Smooth muscle cell of the brain vasculature (primary cell): Measurements from ENCODE around the gene TOP3B.

ENCODE experiments used
- DNase-seq: peaks from one replicate; pipeline ENCODE4 v3.0.0-alpha.2; 2012; ENCODE audit warnings: low read depth, low spot score

Gene TOP3B

DNA sequence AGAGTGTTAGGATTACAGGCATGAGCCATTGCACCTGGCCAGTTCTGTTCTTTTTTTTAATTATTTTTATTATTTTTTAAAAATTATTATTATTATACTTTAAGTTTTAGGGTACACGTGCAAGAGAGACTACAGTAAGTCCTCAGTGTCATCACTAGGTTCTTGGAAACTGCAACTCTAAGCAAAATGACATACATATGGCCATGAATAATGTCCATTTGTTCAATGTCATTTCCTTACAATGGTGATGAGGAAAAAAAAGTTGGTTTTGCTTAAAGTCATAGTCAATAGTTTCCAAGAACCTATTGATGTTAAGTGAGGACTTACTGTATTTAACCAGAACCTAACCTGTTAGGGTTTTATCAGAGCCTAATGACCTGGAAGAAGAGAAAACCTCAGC, 29.4 kb upstream of the TOP3B start:
- DNase-seq = no peak

DNA sequence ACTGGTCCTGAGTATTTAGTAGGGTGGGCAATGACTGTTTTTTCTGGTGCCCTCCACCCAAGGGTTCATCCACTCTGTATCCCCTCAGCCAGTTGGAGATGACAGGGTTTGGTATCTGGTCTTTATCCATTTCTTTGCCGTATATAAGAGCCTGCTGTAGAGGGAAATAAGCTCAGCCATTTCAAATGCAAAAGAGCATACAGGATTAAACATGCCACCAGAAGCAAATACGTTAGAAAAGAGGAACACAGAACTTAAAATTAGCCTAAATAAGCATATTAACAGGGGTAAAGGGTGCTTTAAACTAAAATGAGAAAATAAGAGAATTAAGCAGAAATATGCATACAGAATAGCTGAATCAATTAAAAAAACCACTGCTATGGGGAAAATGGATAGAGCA, 27.8 kb upstream of the TOP3B start:
- DNase-seq = no peak

DNA sequence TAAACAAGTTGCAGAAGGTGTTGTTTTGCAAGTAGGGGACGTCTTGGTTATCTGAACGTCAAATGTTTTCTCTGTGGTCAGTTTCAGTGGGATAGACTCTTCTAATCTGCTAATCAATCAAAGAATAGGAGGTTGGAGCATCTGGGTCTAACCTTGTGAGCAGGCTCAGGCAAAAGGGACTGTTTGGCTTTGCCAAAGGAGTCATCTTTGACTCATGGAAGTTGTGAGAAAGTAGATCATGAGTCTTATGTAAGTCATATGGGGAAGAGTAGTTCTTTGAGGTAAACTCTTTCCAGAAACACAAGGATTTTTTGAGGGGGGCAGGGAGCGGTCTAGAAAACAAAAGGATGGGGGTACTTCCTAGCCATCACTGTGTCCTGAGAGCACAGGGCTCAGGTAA, 27.1 kb upstream of the TOP3B start:
- DNase-seq = no peak

DNA sequence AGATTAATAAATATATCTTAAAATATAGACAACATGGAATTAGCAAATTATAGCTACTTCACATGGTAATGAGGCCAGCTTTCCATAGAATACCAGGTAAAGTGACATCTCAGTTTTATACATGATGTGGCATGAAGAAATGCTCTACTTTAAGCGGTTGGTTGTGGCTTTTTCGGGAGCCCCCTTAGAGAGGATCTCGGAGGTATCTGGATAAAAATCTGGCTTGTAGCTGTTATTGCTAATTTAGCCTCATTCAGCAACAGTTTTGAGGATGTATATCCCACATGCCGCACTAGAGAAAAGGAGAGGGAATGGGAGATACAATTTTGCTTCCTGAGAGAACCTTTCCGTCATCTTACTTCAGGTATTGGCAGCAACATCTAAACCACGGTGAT, 24.0 kb upstream of the TOP3B start:
- no peak for DNase-seq

DNA sequence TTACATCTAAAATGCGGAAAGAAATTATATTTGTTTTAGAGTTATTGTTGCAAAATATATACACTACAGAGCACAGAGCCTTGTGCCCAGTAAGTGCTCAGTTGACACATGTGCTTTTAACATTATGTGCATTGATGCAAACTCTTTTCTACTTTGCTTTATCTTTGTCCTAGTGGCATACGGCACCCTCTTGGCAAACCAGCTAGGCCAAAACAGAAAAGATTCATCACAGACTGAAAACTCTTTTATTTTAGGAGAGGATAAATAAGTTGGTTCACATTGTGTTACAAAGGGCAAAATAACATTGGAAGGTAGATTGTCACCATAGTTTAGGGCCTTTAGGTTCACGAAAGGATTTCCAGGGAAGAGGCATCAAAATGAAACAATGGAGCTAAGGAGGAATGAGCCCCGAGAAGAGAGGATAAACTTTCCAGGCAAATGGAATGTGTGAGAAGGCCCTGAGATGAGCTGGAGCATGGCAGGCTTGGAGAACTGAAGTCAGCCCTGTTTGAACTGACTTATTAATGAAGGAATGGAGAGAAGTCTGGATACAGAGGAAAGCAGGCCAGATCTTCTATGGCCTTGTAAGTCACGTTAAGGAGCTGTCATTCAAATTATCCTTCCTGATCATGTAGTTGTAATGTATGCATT, 23.5 kb upstream of the TOP3B start:
- no peak for DNase-seq

DNA sequence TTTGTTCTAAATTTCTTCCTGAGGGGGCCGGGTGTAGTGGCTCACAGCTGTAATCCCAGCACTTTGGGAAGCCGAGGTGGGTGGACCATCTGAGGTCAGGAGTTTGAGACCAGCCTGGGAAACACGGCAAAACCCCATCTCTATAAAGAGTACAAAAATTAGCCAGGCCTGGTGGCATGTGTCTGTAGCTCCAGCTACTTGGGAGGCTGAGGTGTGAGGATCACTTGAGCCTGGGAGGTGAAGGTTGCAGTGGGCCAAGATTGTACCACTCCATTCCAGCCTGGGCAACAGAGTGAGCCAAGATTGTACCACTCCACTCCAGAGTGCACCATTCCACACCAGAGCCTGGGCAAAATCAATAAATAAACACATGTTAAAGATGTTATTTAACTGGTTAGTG, 20.6 kb upstream of the TOP3B start:
- DNase-seq = no peak

DNA sequence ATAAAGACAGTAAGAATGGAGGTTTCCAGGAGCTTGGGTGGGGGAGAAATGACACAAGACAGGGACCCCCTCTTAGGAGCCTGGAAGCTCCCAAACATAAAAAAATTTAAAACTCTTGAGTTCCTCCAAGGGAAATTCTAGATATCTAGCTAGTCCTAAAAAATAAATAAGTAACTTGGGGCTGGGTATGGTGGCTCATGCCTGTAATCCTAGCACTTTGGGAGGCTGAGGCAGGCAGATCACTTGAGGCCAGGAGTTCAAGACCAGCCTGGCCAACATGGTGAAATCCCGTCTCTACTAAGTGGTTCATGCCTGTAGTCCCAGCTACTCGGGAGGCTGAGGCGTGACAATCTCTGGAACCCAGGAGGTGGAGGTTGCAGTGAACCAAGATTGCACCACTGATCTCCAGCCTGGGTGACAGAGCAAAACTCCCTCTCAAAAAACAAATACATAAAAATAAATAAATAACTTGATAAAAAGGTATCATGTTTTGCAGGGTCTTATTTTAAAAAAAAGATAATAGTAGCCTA, 20.0 kb upstream of the TOP3B start:
- DNase-seq = no peak

DNA sequence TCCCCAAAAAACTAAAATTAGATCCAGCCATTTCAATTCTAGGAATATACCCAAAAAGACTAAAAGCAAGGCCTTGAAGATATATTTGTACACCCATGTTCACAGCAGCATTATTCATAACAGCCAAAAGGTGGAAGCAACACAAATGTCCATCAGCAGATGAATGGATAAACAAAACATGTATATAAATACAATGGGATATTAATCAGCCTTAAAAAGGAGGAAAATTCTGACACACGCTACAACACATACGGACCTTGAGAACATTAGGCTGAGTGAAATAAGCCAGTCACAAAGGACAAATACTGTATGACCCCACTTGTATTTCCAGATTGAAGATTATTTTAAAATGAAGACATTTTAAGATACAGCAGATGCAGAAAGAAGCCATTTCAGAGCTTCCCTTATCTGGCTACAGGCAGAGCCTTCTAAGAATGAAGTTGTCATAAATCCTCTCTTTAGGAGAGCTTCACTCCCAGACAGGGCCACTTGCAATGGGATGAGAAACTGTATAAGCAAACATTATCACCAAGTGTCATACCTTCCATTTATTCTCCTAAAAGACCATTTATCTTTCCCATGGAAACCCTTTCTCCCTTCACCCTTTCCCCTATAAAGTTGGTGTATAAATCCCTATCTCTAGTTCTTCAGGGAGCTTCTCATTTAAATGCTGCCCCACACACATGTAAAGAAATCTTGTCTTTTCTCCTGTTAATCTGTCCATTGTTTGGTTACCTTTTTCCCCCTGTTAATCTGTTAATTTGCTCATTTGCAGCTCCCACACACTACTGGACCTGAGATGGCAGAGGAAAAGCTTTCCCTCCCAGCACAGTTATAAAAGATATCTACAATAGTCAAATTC, 19.3 kb upstream of the TOP3B start:
- DNase-seq = no peak

DNA sequence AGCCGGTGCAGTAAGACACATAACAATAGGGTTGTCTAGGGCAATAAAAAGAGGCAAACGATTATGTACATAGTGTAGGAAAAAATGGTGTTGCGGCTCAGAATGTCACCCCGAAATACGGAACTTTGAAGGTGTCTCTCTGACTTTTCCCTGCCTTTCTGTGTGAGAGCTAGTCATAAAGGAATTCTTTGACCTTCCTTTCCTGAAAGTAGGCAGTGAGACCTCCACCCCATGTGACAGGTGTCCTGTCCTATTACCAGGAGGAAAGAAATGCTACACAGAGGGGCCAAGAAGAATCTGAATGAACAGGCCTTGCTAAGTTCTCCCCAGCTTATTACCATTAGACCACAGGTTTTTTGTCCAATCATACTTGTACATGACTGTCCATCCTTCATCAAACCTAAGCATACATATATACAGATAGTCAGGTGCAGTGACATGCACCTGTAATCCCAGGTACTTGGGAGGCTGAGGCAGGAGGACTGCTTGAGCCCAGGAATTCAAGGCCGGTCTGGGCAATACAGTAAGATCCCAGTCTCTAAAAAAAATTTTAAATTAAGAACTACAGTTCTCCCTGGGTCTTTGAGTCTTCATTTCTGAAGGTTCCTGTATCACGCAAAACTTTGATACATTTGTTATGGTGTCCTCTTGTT, 16.1 kb upstream of the TOP3B start:
- no peak for DNase-seq

DNA sequence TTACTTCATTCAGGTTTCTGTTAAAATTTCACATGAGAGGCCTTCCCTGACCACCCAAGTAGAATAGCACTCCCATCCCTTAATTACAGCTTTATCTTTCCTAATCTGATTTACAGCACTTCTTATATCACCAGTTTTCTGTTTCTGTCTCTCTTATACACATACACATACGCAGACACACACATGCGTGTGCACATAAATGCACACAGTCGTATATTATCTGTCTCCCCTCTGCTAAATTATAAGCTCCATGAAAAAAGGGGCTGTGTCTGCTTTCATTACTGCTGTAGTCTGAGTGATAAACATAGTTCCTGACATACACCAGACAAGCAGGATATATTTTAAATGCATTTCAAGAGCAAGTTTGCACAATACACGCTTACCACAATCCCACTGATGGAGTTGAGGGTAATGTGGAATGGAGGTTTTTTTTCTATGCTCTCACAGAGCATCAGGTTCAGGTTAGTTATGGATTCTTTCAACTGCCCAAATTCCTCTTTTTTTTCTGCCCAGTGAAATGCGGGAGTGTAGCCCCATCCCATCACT, 13.7 kb upstream of the TOP3B start:
- DNase-seq = no peak

DNA sequence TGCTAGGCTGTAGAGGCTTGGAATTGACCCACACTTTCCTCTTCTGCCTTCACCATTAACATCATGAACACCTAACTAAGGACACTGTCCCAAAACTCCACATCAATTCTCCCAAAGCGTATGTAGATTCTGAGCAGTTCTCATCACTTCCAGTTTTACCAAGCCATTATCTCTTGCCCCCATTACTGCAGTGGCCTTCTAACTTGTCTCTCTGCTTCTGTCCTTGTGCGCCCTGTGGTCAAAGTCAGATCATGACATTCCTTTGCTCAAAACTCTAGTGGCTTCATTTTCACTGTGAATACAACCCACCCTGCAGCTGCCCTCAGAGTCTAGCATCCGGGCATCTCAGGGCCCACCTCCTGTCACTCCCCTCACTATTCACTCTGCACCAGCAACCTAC, 13.1 kb upstream of the TOP3B start:
- DNase-seq = no peak

DNA sequence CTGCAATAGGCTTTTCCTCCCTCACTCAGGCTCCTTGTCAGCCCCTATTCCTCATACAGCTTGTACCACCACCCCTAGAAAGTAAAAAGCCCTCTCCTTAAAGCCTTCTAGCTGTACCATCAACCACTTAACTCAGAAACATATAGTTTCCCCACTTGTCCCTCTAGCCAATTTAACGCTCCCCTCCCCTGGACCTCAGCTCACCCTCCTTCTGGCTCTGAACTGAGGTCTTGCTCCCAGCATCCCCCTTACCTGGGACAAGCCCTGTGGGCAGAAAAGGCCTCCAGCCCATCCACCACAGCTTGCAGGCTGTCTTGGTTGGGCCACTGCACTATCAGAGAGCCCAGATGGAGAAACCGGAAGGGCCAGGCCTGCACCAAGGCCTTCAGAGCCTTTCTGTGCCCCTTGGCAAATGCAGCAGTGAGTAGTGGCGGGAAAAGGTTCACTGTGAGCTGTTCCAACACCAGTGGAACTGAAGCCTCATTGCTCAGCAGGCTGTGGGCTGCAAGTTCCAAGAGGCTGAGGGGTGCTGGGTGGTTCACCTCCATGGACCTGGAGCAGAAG, 12.4 kb upstream of the TOP3B start:
- no peak for DNase-seq

DNA sequence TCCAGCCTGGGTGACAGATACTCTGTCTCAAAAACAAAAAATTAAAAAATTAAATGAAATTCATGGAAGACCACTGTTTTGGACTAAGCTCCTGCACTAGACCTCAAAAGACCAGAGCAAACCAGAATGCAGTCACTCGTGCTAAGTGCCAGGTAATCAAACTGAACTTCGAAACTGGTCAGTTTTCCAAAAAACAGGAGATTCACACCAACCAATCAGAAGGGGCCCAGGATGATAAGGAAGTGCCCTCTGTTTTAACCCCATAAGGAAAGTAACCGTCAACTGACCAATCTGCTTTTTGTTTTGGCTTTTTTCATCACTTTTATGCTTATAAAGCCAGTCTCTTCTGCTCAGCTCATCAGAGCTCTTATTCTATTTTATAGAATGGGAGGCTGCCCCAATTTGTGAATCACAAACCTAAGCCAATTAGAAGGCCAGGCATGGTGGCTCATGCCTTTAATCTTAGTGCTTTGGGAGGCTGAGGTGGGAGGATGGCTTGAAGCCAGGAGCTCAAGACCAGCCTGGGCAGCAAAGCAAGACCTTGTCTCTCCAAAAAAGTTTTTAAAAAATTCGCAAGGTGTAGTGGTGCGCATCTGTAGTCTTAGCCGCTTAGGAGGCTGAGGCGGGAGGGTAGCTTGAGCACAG, 10.1 kb upstream of the TOP3B start:
- no peak for DNase-seq

DNA sequence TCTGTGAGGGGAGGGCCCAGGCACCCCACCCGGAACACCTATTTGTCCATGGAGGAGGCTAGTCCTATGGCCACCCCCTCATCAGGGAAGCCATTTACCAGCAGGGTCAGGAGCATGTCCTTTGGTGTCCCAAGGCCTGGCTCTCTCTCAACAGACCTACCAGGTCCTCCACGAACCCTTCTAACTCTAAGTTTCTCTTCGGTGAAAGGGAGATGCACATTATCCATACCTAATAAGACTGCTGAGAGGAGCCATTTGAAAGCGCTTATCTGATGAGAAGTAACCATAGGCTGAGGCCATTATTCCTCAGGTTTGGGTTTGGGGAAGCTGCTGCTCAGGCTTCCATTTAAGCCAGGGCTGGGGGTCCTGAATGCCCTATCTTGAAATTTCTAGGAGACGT, 9.2 kb upstream of the TOP3B start:
- DNase-seq = no peak

DNA sequence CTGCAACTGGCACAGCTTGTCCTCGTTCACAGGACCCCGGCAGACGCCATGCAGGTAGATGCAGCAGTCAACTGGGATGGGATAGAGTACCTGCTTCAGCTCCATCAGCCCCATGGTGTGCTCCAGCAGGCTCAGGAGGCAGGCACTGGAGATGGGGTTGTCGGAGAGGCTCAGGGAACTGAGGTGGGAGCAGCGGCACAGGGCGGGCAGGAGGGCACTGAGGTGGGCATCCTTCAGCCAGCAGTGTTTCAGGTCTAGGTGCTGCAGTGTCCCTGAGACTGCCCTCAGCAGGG, 8.7 kb upstream of the TOP3B start:
- no peak for DNase-seq

DNA sequence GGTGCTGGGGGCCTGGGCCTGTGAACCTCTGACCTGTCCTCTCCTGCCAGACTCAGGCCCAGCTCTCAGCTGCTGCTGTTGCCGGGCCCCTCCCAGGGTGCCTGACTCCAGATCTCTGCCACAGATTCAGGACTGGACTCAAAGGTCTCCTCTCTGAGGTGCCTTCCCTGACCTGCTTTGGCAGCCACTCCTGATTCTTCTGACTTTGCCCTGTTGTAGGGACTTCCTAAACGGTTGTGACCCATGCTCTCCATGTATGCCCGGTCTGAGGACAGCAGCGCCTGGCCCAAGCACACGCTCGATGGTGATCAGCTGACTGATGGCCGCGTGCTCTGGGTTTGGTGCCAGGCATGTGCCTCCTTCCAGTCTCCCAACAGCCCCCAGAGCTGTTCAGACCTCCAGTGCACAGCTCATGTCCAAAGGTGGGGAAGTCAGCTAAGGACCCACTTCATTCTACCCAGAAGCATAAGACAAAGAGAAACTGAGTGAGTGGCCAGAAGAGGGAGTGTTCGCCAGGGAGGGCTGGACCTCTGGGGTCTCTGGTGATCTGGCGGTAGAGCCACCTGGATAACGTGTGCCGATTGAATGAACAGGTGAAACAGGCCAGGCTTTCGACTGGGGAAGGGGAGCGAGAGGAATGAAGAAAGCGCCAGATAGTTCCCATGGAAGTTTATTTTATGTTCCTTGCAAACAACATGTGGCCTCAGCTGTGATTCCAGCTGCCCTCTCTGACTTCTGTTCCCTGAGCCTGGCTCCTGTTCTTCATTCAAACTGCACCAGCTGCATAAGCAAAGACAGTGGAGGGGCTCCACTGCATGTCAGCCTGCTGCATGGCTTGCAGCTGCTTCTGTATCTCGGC, 8.1 kb upstream of the TOP3B start:
- DNase-seq = no peak

DNA sequence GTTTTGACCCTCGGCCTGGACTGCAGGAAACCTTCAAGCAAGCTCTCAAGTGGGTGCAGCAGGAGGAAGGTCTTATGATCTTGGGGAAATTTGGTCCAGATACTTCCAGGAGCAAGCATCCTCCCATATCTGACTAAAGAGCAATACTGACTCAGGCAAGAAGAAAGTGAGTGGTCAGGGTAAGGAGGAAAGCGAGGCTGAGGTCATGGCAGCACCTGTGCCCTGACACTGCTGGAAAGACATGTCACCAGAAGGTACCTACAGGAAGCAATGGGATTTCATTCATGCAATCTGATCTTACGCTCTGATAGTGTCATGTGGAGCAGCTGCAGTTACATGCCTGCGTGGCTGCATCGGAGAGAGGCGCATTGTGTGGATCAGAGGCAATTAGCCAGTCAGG, 6.5 kb upstream of the TOP3B start:
- DNase-seq = no peak

DNA sequence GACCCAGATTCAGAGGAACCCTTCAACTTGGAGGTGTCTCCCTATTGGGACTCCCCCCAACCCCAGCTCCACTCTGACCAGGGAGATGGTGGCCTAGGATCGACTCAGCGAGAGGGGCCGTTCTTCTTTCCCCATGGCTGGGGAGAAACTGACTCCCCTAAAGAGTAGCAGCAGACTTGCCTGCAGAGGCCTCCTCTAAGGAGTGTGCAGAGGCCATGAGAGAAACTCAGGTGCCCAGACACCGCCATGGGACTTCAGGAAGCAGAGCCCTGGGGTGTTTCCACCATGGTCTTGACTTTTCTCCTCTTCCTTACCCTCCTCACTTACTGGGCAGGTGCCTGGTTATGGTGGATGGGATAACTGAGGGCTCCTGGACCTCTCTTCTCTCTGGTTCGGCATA, 2.6 kb upstream of the TOP3B start:
- DNase-seq = no peak

DNA sequence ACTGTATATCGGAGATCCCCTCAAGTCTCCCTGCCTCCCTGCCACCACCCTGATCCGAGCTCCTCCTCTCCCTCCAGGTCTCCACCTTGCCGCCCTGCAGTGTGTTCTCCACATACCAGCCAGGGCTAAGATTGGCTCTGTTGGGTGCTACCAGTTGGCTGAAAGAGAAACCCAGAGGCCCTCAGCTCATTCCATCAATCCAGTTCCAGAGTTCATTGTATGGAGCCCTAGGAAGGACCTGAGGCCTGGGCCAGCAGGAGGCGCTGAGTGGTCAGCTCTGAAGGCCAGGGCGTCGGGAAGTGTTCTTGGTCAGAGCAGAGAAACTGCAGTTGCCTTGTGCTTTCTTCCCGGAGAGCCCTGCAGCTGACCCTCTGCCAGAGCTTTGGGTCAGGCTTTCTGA, 2.2 kb upstream of the TOP3B start:
- no peak for DNase-seq

DNA sequence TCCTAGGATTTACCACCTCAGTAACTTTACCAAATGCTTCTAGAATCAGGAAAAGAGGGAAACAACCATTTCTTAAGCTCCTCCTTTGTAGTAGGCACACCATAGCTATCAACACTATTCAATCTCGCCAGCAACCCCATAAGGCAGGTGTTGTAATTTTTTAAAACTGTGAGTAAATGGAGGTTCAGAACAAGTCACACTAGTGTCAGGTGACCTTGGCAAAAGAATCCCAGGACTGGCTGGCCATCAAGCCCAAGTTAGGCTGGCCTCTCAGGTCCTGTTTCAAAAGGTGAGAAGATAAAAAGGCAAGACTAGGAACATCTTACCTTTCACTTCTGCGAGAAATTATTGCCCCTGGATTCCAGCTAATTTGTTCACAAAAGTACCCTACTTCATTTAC, 713 bp downstream of the TOP3B start:
- DNase-seq = no peak

DNA sequence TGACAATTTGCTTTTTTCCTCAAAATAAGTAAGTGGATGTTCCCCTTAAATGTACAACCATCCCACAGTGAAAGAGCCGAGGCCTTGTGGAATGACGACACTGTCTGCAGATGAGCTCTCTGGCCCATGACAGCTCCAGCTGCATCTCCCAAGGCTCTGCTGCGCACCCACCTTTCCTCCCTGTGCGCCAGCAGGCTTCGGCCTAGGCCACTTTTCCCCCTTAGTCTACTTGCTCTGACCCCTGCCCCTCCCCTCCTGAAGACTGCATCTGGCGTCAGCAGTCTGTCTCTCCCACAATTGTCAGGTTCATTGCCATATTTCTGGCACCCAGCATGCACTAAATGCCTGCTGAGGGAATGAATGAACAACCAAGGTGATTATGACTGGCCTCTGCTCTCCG, 2.0 kb downstream of the TOP3B start:
- no peak for DNase-seq
